Measurements from ENCODE around the gene ZBTB43. TPM values are rescaled to one million over a fixed set of nuclear protein-coding genes. Genes with fewer than 3 reads are reported as not detected.

The ZBTB43 gene
- polyA plus RNA-seq, 1 donor from 2014 or later = 12.3 TPM

DNA sequence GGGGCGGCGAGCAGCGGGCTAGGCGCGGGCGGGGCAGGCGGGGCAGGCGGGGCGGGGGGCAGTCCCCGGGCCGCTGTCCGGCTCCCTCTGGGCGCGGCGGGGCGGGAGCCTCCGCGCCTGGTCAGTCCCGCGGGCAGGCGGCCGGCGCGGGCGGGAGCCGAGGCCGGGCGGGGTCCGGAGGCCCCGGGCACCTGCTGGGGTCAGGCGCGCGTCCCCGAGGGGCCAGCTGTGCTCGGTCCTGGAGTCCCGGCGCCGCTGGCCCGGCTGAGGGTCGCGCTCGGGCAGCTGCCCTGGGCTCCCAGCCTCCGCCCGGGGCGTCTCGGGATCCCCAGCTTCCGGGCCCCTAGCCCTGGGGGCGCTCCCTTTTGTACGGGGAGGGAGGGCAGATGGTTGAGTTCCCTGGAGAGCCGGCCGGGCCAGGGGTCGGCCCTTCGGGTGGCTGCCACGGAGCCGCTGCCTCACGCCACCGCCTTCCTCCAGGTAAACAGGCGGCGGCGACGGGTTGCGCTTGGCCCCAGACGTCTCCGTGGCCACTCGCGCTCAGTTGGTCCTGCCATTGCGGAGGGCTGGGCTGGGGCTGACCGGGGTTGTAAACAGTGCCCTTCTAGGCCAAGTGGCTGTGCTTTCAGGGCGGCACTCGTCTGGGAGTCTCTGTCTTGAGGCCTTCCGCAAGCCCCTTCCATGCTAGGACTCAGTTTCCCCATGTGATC, 56.1 kb downstream of the ZBTB43 start:
- TF ChIP-seq MXI1 (conservative IDR thresholded peaks at IDR 0.05; ENCODE audit: poor library complexity, severe bottlenecking) = peak; percentile 15
- no peak for TF ChIP-seq POLR2AphosphoS5 (IDR thresholded peaks at IDR 0.05)
- Histone ChIP-seq H3K79me2 (replicated peaks; ENCODE audit: insufficient read depth, low read length) (peaks cover 17% of the 10 kb centered on the region), H2AFZ (ENCODE audit: low read depth, low read length) (no peak overlapping the region)

DNA sequence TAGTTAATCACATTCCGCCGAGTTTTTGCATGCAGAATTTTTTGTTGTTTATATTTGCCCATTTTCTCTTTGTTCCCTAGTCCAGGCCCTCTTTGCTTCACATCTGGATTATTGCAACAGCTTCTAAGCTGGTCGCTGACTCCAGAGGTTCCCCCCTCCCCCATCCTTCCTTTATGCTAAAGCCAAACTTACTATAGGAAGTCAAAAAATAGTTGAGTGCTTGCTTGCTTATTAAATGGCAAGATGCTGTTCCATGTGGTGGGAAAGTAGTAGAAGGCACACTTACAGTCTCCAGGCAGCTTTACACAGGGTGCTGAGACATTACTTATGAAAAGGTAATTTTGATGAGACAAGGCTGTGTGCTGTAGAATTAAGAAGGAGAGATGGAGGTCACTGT, 56.9 kb downstream of the ZBTB43 start:
- H3K9me3 ChIP-seq (ENCODE audit: low read length) = no peaks in the 10 kb centered on the region
- peak overlapping the region; percentile 86 for H3K4me2 ChIP-seq (ENCODE audit: low read length)
- H3K27ac ChIP-seq (ENCODE audit: low read length) = no peak overlapping the region
- no peaks in the 10 kb centered on the region for H3K9me2 ChIP-seq (ENCODE audit: insufficient read depth, low read length)
- peak overlapping the region; percentile 95 for H3K4me3 ChIP-seq (ENCODE audit: low read length)
- no peaks in the 10 kb centered on the region for H3K36me3 ChIP-seq (ENCODE audit: insufficient read depth, low read length)
- TF ChIP-seq TAF1 (IDR thresholded peaks at IDR 0.05; ENCODE audit: low read depth) (no peak), RAD21 (conservative IDR thresholded peaks at IDR 0.05) (no peak), MXI1 (conservative IDR thresholded peaks at IDR 0.05; ENCODE audit: poor library complexity, severe bottlenecking) (no peak), POLR2AphosphoS5 (IDR thresholded peaks at IDR 0.05) (no peak), SMC3 (conservative IDR thresholded peaks at IDR 0.05; ENCODE audit: poor library complexity) (no peak)
- TF ChIP-seq, protein P1, sequence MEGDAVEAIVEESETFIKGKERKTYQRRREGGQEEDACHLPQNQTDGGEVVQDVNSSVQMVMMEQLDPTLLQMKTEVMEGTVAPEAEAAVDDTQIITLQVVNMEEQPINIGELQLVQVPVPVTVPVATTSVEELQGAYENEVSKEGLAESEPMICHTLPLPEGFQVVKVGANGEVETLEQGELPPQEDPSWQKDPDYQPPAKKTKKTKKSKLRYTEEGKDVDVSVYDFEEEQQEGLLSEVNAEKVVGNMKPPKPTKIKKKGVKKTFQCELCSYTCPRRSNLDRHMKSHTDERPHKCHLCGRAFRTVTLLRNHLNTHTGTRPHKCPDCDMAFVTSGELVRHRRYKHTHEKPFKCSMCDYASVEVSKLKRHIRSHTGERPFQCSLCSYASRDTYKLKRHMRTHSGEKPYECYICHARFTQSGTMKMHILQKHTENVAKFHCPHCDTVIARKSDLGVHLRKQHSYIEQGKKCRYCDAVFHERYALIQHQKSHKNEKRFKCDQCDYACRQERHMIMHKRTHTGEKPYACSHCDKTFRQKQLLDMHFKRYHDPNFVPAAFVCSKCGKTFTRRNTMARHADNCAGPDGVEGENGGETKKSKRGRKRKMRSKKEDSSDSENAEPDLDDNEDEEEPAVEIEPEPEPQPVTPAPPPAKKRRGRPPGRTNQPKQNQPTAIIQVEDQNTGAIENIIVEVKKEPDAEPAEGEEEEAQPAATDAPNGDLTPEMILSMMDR (IDR thresholded peaks at IDR 0.05; ENCODE audit: poor library complexity, severe bottlenecking) = no peak
- TF ChIP-seq, protein P2, sequence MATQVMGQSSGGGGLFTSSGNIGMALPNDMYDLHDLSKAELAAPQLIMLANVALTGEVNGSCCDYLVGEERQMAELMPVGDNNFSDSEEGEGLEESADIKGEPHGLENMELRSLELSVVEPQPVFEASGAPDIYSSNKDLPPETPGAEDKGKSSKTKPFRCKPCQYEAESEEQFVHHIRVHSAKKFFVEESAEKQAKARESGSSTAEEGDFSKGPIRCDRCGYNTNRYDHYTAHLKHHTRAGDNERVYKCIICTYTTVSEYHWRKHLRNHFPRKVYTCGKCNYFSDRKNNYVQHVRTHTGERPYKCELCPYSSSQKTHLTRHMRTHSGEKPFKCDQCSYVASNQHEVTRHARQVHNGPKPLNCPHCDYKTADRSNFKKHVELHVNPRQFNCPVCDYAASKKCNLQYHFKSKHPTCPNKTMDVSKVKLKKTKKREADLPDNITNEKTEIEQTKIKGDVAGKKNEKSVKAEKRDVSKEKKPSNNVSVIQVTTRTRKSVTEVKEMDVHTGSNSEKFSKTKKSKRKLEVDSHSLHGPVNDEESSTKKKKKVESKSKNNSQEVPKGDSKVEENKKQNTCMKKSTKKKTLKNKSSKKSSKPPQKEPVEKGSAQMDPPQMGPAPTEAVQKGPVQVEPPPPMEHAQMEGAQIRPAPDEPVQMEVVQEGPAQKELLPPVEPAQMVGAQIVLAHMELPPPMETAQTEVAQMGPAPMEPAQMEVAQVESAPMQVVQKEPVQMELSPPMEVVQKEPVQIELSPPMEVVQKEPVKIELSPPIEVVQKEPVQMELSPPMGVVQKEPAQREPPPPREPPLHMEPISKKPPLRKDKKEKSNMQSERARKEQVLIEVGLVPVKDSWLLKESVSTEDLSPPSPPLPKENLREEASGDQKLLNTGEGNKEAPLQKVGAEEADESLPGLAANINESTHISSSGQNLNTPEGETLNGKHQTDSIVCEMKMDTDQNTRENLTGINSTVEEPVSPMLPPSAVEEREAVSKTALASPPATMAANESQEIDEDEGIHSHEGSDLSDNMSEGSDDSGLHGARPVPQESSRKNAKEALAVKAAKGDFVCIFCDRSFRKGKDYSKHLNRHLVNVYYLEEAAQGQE (IDR thresholded peaks at IDR 0.05; ENCODE audit: borderline replicate concordance) = no peak
- H3K9ac ChIP-seq (ENCODE audit: low read length) = peak overlapping the region; percentile 74
- no peaks in the 10 kb centered on the region for H3F3A ChIP-seq (ENCODE audit: insufficient read depth, low read length, poor library complexity, severe bottlenecking)
- H2AFZ ChIP-seq (ENCODE audit: low read depth, low read length) = no peak overlapping the region
- H3K79me2 ChIP-seq (replicated peaks; ENCODE audit: insufficient read depth, low read length) = peaks cover 17% of the 10 kb centered on the region
- H4K20me1 ChIP-seq (ENCODE audit: insufficient read depth) = peaks cover 4% of the 10 kb centered on the region
- peaks cover 5% of the 10 kb centered on the region for H3K27me3 ChIP-seq (ENCODE audit: insufficient read depth, low read depth, low read length)

More for the DNA sequence above, 56.1 kb downstream of the ZBTB43 start:
- H3K4me2 ChIP-seq (ENCODE audit: low read length) = peak overlapping the region; percentile 86
- no peaks in the 10 kb centered on the region for H3K36me3 ChIP-seq (ENCODE audit: insufficient read depth, low read length)
- no peaks in the 10 kb centered on the region for H3K9me3 ChIP-seq (ENCODE audit: low read length)
- H3K9me2 ChIP-seq (ENCODE audit: insufficient read depth, low read length) = no peaks in the 10 kb centered on the region
- no peak overlapping the region for H3K27ac ChIP-seq (ENCODE audit: low read length)
- no peaks in the 10 kb centered on the region for H3F3A ChIP-seq (ENCODE audit: insufficient read depth, low read length, poor library complexity, severe bottlenecking)
- H3K9ac ChIP-seq (ENCODE audit: low read length) = peak overlapping the region; percentile 74
- peaks cover 4% of the 10 kb centered on the region for H4K20me1 ChIP-seq (ENCODE audit: insufficient read depth)
- H3K27me3 ChIP-seq (ENCODE audit: insufficient read depth, low read depth, low read length) = peaks cover 5% of the 10 kb centered on the region
- H3K4me3 ChIP-seq (ENCODE audit: low read length) = peak overlapping the region; percentile 95

Data from neural cell (in vitro differentiated cells).